CD4-positive, CD25-positive, alpha-beta regulatory T cell (primary cell): ENCODE results near the gene MAP3K13. TPM values are rescaled to one million over a fixed set of nuclear protein-coding genes. Genes with fewer than 3 reads are reported as not detected.

Experiments used
- ATAC-seq, 2 donors: fragments of 150-1000 bp; cut with Tn5 transposase; one replicate each; pipeline ENCODE4 v1.10.0; 2021; ENCODE audit warnings: low read depth in 2 of 2, moderate number of reproducible peaks in 2 of 2, moderate library complexity in 1 of 2
- DNase-seq, 3 donors: peaks; one replicate each; pipeline versions ENCODE4 v3.0.0 to v3.0.0-alpha.2; 2012 to 2022; ENCODE audit warnings: mixed read lengths in 1 of 3
- H3K27ac ChIP-seq: one replicate; pipeline ENCODE4 v1.7.0; 2013; ENCODE audit warnings: mild to moderate bottlenecking, low read length; ENCODE audit not compliant: insufficient read depth, poor library complexity, severe bottlenecking
- H3K27me3 ChIP-seq: one replicate; pipeline ENCODE4 v1.7.0; 2013; ENCODE audit warnings: low read length; ENCODE audit not compliant: control insufficient read depth, insufficient read depth
- H3K36me3 ChIP-seq: one replicate; pipeline ENCODE4 v1.7.0; 2013; ENCODE audit warnings: mild to moderate bottlenecking, low read length, moderate library complexity; ENCODE audit not compliant: control insufficient read depth, insufficient read depth
- H3K4me1 ChIP-seq: 2 replicates; pipeline ENCODE4 v1.7.0; 2013; ENCODE audit warnings: mild to moderate bottlenecking, low read length; ENCODE audit not compliant: insufficient read depth, control insufficient read depth, poor library complexity, severe bottlenecking
- H3K4me3 ChIP-seq: one replicate; pipeline ENCODE4 v1.7.0; 2013; ENCODE audit warnings: low read depth, mild to moderate bottlenecking, low read length, moderate library complexity
- H3K9me3 ChIP-seq, 2 experiments: 1 replicate in 1 of 2; 2 replicates in 1 of 2; pipeline ENCODE4 v1.7.0; 2013; ENCODE audit warnings: low read length in 2 of 2, mild to moderate bottlenecking in 1 of 2, moderate library complexity in 1 of 2; ENCODE audit not compliant: control insufficient read depth in 2 of 2
- H3K27ac Mint-ChIP-seq, 3 donors: one replicate each; pipeline ENCODE4 v1.8.0; 2020 to 2022; ENCODE audit warnings: mild to moderate bottlenecking in 3 of 3, mixed read lengths in 3 of 3, moderate library complexity in 2 of 3
- H3K27me3 Mint-ChIP-seq: one replicate; pipeline ENCODE4 v1.8.0; 2022; ENCODE audit warnings: mild to moderate bottlenecking, mixed read lengths
- H3K36me3 Mint-ChIP-seq: one replicate; pipeline ENCODE4 v1.8.0; 2020; ENCODE audit warnings: mixed read lengths
- H3K4me1 Mint-ChIP-seq, 4 donors: one replicate each; pipeline ENCODE4 v1.8.0; 2020 to 2022; ENCODE audit warnings: mixed read lengths in 4 of 4, mild to moderate bottlenecking in 1 of 4
- H3K4me3 Mint-ChIP-seq, 4 donors: one replicate each; pipeline ENCODE4 v1.8.0; 2020 to 2022; ENCODE audit warnings: mild to moderate bottlenecking in 4 of 4, mixed read lengths in 4 of 4, moderate library complexity in 3 of 4
- H3K9me3 Mint-ChIP-seq, 7 donors: one replicate each; pipeline ENCODE4 v1.8.0; 2020 to 2022; ENCODE audit warnings: mixed read lengths in 7 of 7, mild to moderate bottlenecking in 3 of 7, moderate library complexity in 2 of 7
- polyA plus RNA-seq, 4 donors: library from polyadenylated mRNA; unstranded; fragments of 300-500 nt; fragmentation: Illumina TruSeq; gene quantifications; one replicate each; pipeline ENCODE4 v1.2.3, GENCODE V29; 2021
- total RNA-seq: library from RNA; stranded (reverse); gene quantifications from one replicate; pipeline ENCODE4 v1.2.3, GENCODE V29; 2022

MAP3K13 gene
- total and polyA plus RNA-seq, 5 donors from 2014 or later: 3.7 to 29.7 (median 22.2) TPM

DNA sequence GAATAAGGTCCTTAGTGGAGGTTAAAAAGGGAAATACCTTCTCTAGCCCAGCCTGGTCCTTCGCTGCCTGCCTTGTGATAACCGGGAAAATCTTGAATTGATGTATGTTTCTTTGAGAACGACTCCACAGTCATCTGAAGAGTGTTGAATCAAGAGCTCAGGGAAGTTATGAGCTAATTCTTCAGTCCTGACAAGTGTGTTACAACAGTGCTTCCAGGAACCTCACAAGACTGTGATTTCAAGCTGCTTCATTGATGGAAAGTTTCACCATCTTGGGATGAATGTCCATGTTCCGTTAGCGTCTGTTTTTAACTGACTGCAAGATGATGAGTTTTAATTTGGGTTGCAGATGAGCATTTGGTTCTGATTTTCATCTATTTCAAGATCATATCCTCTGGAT, 123.5 kb downstream of the MAP3K13 start:
- no peaks in the 10 kb centered on the region for H3K27me3 Mint-ChIP-seq
- Histone ChIP-seq H3K27ac (no peak overlapping the region), H3K4me3 (no peak overlapping the region), H3K4me1 (no peaks in the 10 kb centered on the region), H3K9me3 (no peaks in the 10 kb centered on the region), H3K36me3 (peaks cover 33% of the 10 kb centered on the region), H3K27me3 (no peaks in the 10 kb centered on the region)
- H3K27ac Mint-ChIP-seq: peak overlapping the region in 1 of 3 donors; percentile 46
- no peak overlapping the region for H3K4me3 Mint-ChIP-seq
- peaks cover 0 to 1% (median 0%) of the 10 kb centered on the region in 7 donors for H3K9me3 Mint-ChIP-seq
- peaks cover 43% of the 10 kb centered on the region for H3K36me3 Mint-ChIP-seq
- DNase-seq (no peak), ATAC-seq (no peak)
- peaks cover 11 to 17% (median 13%) of the 10 kb centered on the region in 4 donors for H3K4me1 Mint-ChIP-seq

DNA sequence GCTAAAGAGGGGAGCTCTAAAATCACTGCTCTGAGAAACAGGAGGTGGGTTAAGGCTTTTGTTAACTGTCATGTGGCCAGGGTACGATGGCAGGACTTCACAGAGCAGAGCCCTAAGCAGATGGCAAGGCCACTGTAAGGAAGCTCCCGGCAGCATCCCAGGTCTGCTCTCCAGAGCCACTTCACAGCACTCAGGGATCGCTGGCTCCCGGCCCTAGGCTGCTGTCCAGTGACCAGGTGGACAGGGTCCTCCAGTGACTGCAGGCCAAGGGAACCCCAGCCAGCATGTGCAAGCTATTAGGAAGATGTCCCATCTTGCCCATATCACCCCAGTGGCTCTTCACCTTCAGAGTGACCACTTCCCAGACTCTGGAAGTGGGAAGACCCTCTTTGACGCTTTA, 125.5 kb downstream of the MAP3K13 start:
- Mint-ChIP-seq H3K9me3 (peaks cover 0 to 1% (median 0%) of the 10 kb centered on the region in 7 donors), H3K4me3 (no peak overlapping the region), H3K27me3 (no peaks in the 10 kb centered on the region), H3K4me1 (peaks cover 4 to 15% (median 10%) of the 10 kb centered on the region in 4 donors), H3K36me3 (peaks cover 36% of the 10 kb centered on the region), H3K27ac (no peak overlapping the region)
- H3K9me3 ChIP-seq: no peaks in the 10 kb centered on the region
- H3K27ac ChIP-seq: no peak overlapping the region
- no peaks in the 10 kb centered on the region for H3K27me3 ChIP-seq
- no peak overlapping the region for H3K4me3 ChIP-seq
- no peak for ATAC-seq
- no peaks in the 10 kb centered on the region for H3K4me1 ChIP-seq
- peaks cover 42% of the 10 kb centered on the region for H3K36me3 ChIP-seq
- DNase-seq: no peak

DNA sequence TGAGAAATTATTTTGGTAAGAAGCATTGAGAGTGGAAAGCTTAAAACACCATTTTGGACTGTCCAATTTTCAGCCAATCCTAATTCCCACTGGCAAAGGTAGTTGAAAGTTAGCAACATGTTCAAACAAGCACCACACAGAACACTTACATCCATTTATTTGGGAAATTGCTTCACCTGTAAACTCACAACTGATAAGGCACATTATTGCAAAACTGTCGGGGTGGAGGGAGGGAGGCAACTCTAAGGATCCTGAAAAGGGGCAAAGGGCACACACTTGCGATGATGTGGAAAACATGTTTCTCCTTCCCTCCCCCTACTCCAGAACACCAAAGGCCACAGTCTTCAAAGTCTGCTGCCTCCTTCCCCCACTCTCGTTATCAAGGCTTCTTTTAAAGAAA, 126.5 kb downstream of the MAP3K13 start:
- H3K36me3 ChIP-seq: peaks cover 50% of the 10 kb centered on the region

DNA sequence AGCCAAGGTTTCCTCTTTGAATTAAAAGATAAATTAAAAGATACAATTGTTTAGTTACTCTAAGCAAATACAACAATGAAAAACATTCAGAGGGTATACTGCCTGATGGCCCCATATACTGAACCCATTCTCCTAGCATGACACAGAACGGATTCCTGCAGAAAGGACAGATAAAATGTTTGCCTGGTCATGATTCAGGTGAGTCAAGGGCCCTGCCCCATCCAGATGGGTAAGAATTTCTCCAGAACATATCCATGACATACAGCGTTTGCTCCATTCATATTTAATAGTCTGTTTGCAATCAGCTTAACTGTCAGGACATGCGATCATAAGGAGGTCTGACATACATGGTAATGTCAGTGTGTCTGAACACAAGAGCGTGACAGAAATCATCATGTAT, 127.3 kb downstream of the MAP3K13 start:
- Mint-ChIP-seq H3K4me1 (peaks cover 4 to 22% (median 15%) of the 10 kb centered on the region in 4 donors), H3K36me3 (peaks cover 46% of the 10 kb centered on the region), H3K4me3 (no peak overlapping the region), H3K27ac (no peak overlapping the region), H3K27me3 (no peaks in the 10 kb centered on the region), H3K9me3 (peaks cover 0 to 1% (median 0%) of the 10 kb centered on the region in 7 donors)
- Histone ChIP-seq H3K4me3 (no peak overlapping the region), H3K4me1 (no peaks in the 10 kb centered on the region), H3K9me3 (no peaks in the 10 kb centered on the region), H3K27me3 (no peaks in the 10 kb centered on the region), H3K27ac (no peak overlapping the region), H3K36me3 (peaks cover 58% of the 10 kb centered on the region)
- no peak for ATAC-seq
- no peak for DNase-seq

More for the DNA sequence above, 126.5 kb downstream of the MAP3K13 start:
- no peak overlapping the region for H3K27ac ChIP-seq
- Mint-ChIP-seq H3K27ac (no peak overlapping the region), H3K27me3 (no peaks in the 10 kb centered on the region), H3K9me3 (peaks cover 0 to 1% (median 0%) of the 10 kb centered on the region in 7 donors), H3K4me1 (peaks cover 4 to 16% (median 13%) of the 10 kb centered on the region in 4 donors), H3K4me3 (no peak overlapping the region), H3K36me3 (peaks cover 42% of the 10 kb centered on the region)
- H3K9me3 ChIP-seq: no peaks in the 10 kb centered on the region
- no peak for DNase-seq
- H3K4me3 ChIP-seq: no peak overlapping the region
- H3K4me1 ChIP-seq: no peaks in the 10 kb centered on the region
- H3K27me3 ChIP-seq: no peaks in the 10 kb centered on the region
- ATAC-seq: no peak

DNA sequence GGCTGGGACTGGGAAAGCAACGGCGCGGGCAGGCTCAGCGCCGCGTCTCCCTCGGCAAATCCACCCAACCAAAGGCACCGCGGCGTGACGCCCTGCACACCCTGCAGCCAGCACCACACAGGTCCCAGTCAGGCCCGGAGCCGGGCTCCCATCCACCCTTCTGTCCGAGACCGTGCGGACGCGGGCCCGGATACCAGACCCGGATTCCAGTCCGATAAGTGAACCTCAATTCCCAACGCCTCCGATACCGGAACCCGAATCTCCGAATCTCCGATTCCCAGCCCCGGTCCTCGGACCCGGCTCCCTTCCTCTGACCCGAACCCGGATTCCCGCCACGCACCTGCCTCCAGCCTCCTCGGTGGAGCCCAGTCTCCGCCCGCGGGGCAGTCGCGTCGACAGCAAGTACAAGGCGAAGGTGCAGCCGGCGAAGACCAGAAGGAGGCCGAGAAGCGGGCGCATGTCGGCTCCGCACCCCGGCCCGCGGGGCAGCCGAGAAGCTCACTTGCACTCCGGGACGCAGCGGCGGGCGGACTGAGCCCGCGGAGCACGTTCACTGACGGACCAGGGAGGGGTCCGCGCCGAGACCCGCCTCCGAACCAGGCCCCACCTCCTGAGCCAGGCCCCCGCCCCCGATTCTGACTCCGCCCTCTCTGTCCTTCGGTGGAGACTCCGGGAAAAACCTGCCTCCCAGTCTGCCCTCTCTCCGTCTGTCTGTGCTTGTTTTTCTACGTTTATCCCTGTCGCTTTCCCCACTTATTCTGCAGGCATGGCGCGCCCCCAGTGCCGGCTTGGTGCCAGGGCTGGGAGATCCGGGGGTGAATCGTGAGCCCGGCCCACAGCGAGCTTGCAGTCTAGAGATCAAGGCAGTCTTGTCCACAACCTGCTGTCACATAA, 135.8 kb downstream of the MAP3K13 start, which contains the start of gene TMEM41A:
Gene TMEM41A (minus strand): TSS at position 533 of the 894 bp plus-strand sequence. CDS start 74 bp downstream, at position 459.
- Histone ChIP-seq H3K4me3 (peak within 1 kb of the TSS; percentile 83), H3K4me1 (peaks cover 20% of the 10 kb centered on the region), H3K27me3 (no peaks in the 10 kb centered on the region), H3K36me3 (peaks cover 27% of the 10 kb centered on the region), H3K27ac (peak within 1 kb of the TSS; percentile 44), H3K9me3 (no peaks in the 10 kb centered on the region)
- Mint-ChIP-seq H3K27me3 (peaks cover 15% of the 10 kb centered on the region), H3K36me3 (peaks cover 17% of the 10 kb centered on the region), H3K27ac (peak within 1 kb of the TSS; percentile 88 to 94 (median 94)), H3K4me3 (peak within 1 kb of the TSS; percentile 94 to 98 (median 96)), H3K9me3 (no peaks in the 10 kb centered on the region), H3K4me1 (peaks cover 14 to 48% (median 15%) of the 10 kb centered on the region in 4 donors)
- DNase-seq: peak; percentile 77 to 92 (median 85)
- ATAC-seq: peak; percentile 98

DNA sequence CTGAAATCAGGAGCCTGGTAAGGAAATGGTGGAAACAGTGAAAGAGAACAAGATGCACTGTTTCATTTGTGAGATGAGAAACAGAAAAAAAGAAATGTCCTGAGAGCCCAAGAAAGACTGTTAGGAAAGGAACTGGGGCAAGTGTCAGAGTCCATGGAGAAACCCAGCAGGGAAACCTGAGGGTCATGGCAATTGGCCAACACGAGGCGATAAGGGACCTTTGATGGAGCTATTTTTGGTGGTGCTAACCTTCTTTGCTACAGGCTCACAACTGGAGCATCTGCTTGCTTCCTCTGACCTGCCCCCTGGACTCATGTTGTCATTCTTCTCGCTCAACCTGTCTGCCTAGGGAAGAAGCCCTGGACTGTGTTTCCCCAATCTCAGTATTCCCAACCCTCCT, 140.1 kb downstream of the MAP3K13 start:
- Histone ChIP-seq H3K4me3 (no peak overlapping the region), H3K9me3 (no peaks in the 10 kb centered on the region), H3K27ac (no peak overlapping the region), H3K4me1 (peaks cover 8% of the 10 kb centered on the region), H3K36me3 (no peaks in the 10 kb centered on the region), H3K27me3 (no peaks in the 10 kb centered on the region)
- no peaks in the 10 kb centered on the region for H3K9me3 Mint-ChIP-seq
- H3K36me3 Mint-ChIP-seq: no peaks in the 10 kb centered on the region
- no peak overlapping the region for H3K27ac Mint-ChIP-seq
- peaks cover 24% of the 10 kb centered on the region for H3K27me3 Mint-ChIP-seq
- peak overlapping the region in 1 of 4 donors; percentile 21 for H3K4me3 Mint-ChIP-seq
- H3K4me1 Mint-ChIP-seq: peaks cover 0 to 12% (median 6%) of the 10 kb centered on the region in 4 donors
- DNase-seq: no peak
- ATAC-seq: no peak

DNA sequence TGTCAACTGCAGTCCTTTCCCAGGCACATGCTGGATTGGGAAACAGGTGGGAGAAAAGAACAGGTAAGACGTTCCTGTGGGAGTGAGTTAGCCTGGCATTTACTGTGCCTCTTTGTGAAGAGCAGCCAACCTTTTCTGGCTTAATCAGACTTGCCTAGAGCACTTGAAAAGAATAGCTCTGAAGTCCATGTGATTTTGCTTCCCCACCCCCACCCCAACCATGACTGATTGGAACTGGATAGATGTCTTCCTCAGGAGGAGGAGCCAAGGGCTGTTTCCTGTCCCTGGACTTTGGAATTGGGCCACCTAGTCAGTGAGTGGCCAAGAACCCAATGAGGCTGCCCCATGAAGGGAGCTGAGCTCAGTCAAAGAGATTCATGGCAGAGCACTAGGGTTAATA, 140.6 kb downstream of the MAP3K13 start:
- no peaks in the 10 kb centered on the region for H3K36me3 Mint-ChIP-seq
- no peaks in the 10 kb centered on the region for H3K9me3 Mint-ChIP-seq
- DNase-seq (no peak), ATAC-seq (no peak)
- peaks cover 24% of the 10 kb centered on the region for H3K27me3 Mint-ChIP-seq
- H3K4me1 Mint-ChIP-seq: peaks cover 0 to 7% (median 6%) of the 10 kb centered on the region in 4 donors
- no peaks in the 10 kb centered on the region for H3K9me3 ChIP-seq
- H3K4me3 Mint-ChIP-seq: no peak overlapping the region
- no peak overlapping the region for H3K27ac Mint-ChIP-seq
- no peak overlapping the region for H3K4me3 ChIP-seq
- H3K4me1 ChIP-seq: peaks cover 6% of the 10 kb centered on the region
- no peak overlapping the region for H3K27ac ChIP-seq
- H3K36me3 ChIP-seq: no peaks in the 10 kb centered on the region
- peaks cover under 1% of the 10 kb centered on the region for H3K27me3 ChIP-seq
